Endothelial cell of umbilical vein (primary cell): ENCODE data around the gene NEBL. TPM values are rescaled to one million over a fixed set of nuclear protein-coding genes. Genes with fewer than 3 reads are reported as not detected.

Experiments
- BruUV-seq: library from RNA; stranded (reverse); fragments of 400-500 nt; replicated peaks from 2 replicates; lab custom pipeline; 2021; lab: Mats Ljungman, UMichigan
- CTCF ChIA-PET: fragments of 300-600, 350-600 bp; sonication (Branson Sonifier 250); formaldehyde crosslinking; loops from one replicate; lab custom pipeline; 2021; ENCODE audit warnings: antibody characterized with exemption, inconsistent platforms; lab: Charles Lee
- POLR2A ChIA-PET: fragments of 300-600, 350-600 bp; sonication (Branson Sonifier 250); formaldehyde crosslinking; loops from one replicate; lab custom pipeline; 2021; ENCODE audit warnings: antibody characterized with exemption, inconsistent platforms; lab: Charles Lee
- DNase-seq: peaks from one replicate; pipeline ENCODE4 v3.0.0-alpha.2; 2011; ENCODE audit warnings: low read depth, low spot score
- FAIRE-seq: peaks from 2 replicates; lab custom pipeline; 2011; peaks lifted over from hg19 to GRCh38; lab: Jason Lieb, UNC
- H2AFZ ChIP-seq: 2 replicates; pipeline ENCODE4 v1.6.0; 2012; ENCODE audit warnings: low read depth, low read length, control low read depth, inconsistent platforms
- H3K27ac ChIP-seq: 2 replicates; pipeline ENCODE4 v1.5.1; 2011; ENCODE audit warnings: low read depth, mild to moderate bottlenecking, control low read depth, low read length, moderate library complexity; ENCODE audit not compliant: insufficient read depth
- H3K27me3 ChIP-seq, 2 experiments: 2 replicates each; pipeline versions ENCODE4 v1.6.0 to v1.6.1; 2011; ENCODE audit warnings: low read length in 2 of 2, mixed read lengths in 1 of 2; ENCODE audit not compliant: control insufficient read depth in 2 of 2, insufficient read depth in 2 of 2
- H3K36me3 ChIP-seq, 2 experiments: 2 replicates in 1 of 2; 3 replicates in 1 of 2; pipeline ENCODE4 v1.5.1; 2011; ENCODE audit warnings: low read length in 2 of 2, mild to moderate bottlenecking in 1 of 2, moderate library complexity in 1 of 2; ENCODE audit not compliant: control insufficient read depth in 2 of 2, insufficient read depth in 2 of 2; ENCODE audit errors: extremely low read depth in 1 of 2
- H3K4me1 ChIP-seq: 3 replicates; pipeline ENCODE4 v1.5.1; 2011; ENCODE audit warnings: mild to moderate bottlenecking, low read length; ENCODE audit not compliant: control insufficient read depth, insufficient read depth; ENCODE audit errors: extremely low read depth
- H3K4me2 ChIP-seq: 2 replicates; pipeline ENCODE4 v1.6.1; 2011; ENCODE audit warnings: low read length, control low read depth, mixed read lengths; ENCODE audit not compliant: insufficient read depth
- H3K4me3 ChIP-seq, 3 experiments: fragments of 200-600 bp in 1 of 3; sonication (generic), shearing (Covaris generic) in 1 of 3; replicated peaks in 1 of 3; 2 replicates each; pipeline ENCODE4 v1.5.1; 2011 to 2016; ENCODE audit warnings: control low read depth in 3 of 3, low read length in 3 of 3, mild to moderate bottlenecking in 2 of 3, inconsistent platforms in 1 of 3, low read depth in 1 of 3, moderate library complexity in 1 of 3; ENCODE audit not compliant: insufficient read depth in 1 of 3
- H3K79me2 ChIP-seq: 2 replicates; pipeline ENCODE4 v1.6.0; 2012; ENCODE audit warnings: low read length, inconsistent platforms; ENCODE audit not compliant: control insufficient read depth, insufficient read depth
- H3K9ac ChIP-seq: replicated peaks from 2 replicates; pipeline ENCODE3; 2011; ENCODE audit warnings: low read length, control low read depth; ENCODE audit not compliant: insufficient read depth; ENCODE audit errors: extremely low read depth
- H3K9me1 ChIP-seq: replicated peaks from 3 replicates; pipeline ENCODE4 v1.6.0; 2011; ENCODE audit warnings: mild to moderate bottlenecking, low read length; ENCODE audit not compliant: control insufficient read depth, insufficient read depth; ENCODE audit errors: extremely low read depth
- H3K9me3 ChIP-seq: replicated peaks from 2 replicates; pipeline ENCODE4 v1.5.1; 2012; ENCODE audit warnings: low read length, inconsistent platforms; ENCODE audit not compliant: control insufficient read depth, insufficient read depth
- H4K20me1 ChIP-seq: replicated peaks from 2 replicates; pipeline ENCODE3; 2011; ENCODE audit warnings: mild to moderate bottlenecking, low read length; ENCODE audit not compliant: control insufficient read depth, insufficient read depth; ENCODE audit errors: extremely low read depth
- EZH2 ChIP-seq: IDR thresholded peaks from 2 replicates; pipeline ENCODE4 v1.6.1; 2012; ENCODE audit warnings: borderline replicate concordance, low read depth, mild to moderate bottlenecking, moderate library complexity, low read length, inconsistent platforms; ENCODE audit not compliant: severe bottlenecking
- FOS ChIP-seq: IDR thresholded peaks from 2 replicates; pipeline ENCODE4 v1.6.1; 2011; ENCODE audit warnings: mild to moderate bottlenecking, low read length, moderate library complexity, borderline replicate concordance; ENCODE audit not compliant: insufficient read depth
- GATA2 ChIP-seq: IDR thresholded peaks from 2 replicates; pipeline ENCODE4 v1.7.0; 2011; ENCODE audit warnings: low read depth, mild to moderate bottlenecking, moderate library complexity, mixed read lengths, low read length; ENCODE audit not compliant: insufficient read length, insufficient read depth
- MAX ChIP-seq: IDR thresholded peaks from 2 replicates; pipeline ENCODE4 v1.6.1; 2011; ENCODE audit not compliant: insufficient read depth, insufficient read length
- MYC ChIP-seq: IDR thresholded peaks from one replicate; pipeline ENCODE4 v1.6.1; 2011; ENCODE audit warnings: mild to moderate bottlenecking, low read depth, low read length
- POLR2A ChIP-seq: IDR thresholded peaks from 2 replicates; pipeline ENCODE4 v1.6.1; 2012; ENCODE audit warnings: low read depth, mild to moderate bottlenecking, control low read depth, low read length
- dilution Hi-C: fragments of 300-500 bp; cut with MboI; formaldehyde crosslinking; loops from one replicate; pipeline ENCODE4 v1.15.0; 2019; ENCODE audit warnings: low sequenced_read_pairs; ENCODE audit not compliant: extremely low pct_ligation_motif_present
- intact Hi-C: fragments of 100-400 bp; cut with micrococcal nuclease; formaldehyde crosslinking; loops from one replicate; pipeline ENCODE4 v1.10.0; 2022
- polyA plus RNA-seq, 4 experiments: library from polyadenylated mRNA; depleted of rRNA in 3 of 4; stranded (reverse) in 3 of 4; unstranded in 1 of 4; fragments of >200 nt; gene quantifications; 2 replicates each; pipeline versions ENCODE4 v1.2.1 to v1.2.3, GENCODE V29; 2011 to 2012; ENCODE audit warnings: missing spikeins in 1 of 4
- total RNA-seq: library from RNA; stranded (reverse); gene quantifications from 2 replicates; pipeline ENCODE4 v1.2.3, GENCODE V29; 2021
- TF ChIP-seq, protein P1 (sequence below), 2 donors: IDR thresholded peaks; 1 replicate in 1 of 2; 2 replicates in 1 of 2; pipeline ENCODE4 v1.5.1; 2011; ENCODE audit warnings: low read length in 2 of 2, mild to moderate bottlenecking in 2 of 2, moderate library complexity in 2 of 2, control low read depth in 1 of 2, inconsistent platforms in 1 of 2, low read depth in 1 of 2; ENCODE audit not compliant: insufficient read depth in 1 of 2; ENCODE audit errors: extremely low read depth in 1 of 2

Gene NEBL
- total and polyA plus RNA-seq, 2 donors (not counting 3 experiments of a cell fraction or from before 2014, with no cell fraction given), result 0.17 to 0.66 TPM

- no peak for DNase-seq
Observed at GRCh38 chr10:20871970-20872369, 25.1 kb downstream of the NEBL start.

DNA sequence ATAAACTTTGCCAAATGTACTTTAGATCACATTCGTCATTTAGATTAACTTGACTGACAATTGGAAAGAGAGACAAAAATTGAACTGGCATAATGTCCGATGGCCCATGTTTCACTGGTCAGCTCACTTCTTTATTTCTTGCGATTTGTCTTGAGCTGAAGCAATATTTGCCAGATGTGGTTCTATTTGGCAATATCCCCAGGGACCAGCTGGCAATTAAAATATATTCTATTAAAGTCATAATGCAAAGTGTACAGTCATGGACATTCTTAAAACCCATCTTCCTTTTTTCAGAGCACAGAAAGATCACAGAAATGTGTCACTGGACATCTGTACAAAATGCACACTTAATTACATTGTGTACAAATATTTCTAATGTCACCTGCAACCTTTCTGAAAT is 26.3 kb downstream of the NEBL start:
- H3K9me3 ChIP-seq, result no peaks in the 10 kb centered on the region
- H2AFZ ChIP-seq, result no peak overlapping the region
- no TSS peak for BruUV-seq
- H3K9me1 ChIP-seq, result no peaks in the 10 kb centered on the region
- H3K27ac ChIP-seq, result no peak overlapping the region
- intact Hi-C loops (no loop called here), dilution Hi-C loops (no loop called here)
- CTCF ChIA-PET, result no interaction called here
- no peak overlapping the region for H3K4me3 ChIP-seq
- H3K36me3 ChIP-seq, result no peaks in the 10 kb centered on the region
- no peaks in the 10 kb centered on the region for H3K79me2 ChIP-seq
- POLR2A ChIA-PET, result no interaction called here
- no peak overlapping the region for H3K9ac ChIP-seq
- H3K27me3 ChIP-seq, result no peaks in the 10 kb centered on the region
- TF ChIP-seq GATA2 (no peak), EZH2 (no peak), MYC (no peak)
- no peak for FAIRE-seq
- H4K20me1 ChIP-seq, result no peaks in the 10 kb centered on the region
- no peak overlapping the region for H3K4me2 ChIP-seq
- DNase-seq, result no peak
- no peaks in the 10 kb centered on the region for H3K4me1 ChIP-seq

More at GRCh38 chr10:20871970-20872369, 25.1 kb downstream of the NEBL start:
- H3K4me1 ChIP-seq, result no peaks in the 10 kb centered on the region
- H2AFZ ChIP-seq, result no peak overlapping the region
- ChIA-PET POLR2A (no interaction called here), CTCF (no interaction called here)
- no peak overlapping the region for H3K27ac ChIP-seq
- FAIRE-seq, result no peak
- no TSS peak for BruUV-seq
- no peak overlapping the region for H3K9ac ChIP-seq
- H3K9me1 ChIP-seq, result no peaks in the 10 kb centered on the region
- dilution Hi-C loops (no loop called here), intact Hi-C loops (no loop called here)
- H4K20me1 ChIP-seq, result no peaks in the 10 kb centered on the region
- H3K27me3 ChIP-seq, result no peaks in the 10 kb centered on the region
- no peaks in the 10 kb centered on the region for H3K36me3 ChIP-seq
- no peak overlapping the region for H3K4me3 ChIP-seq
- no peaks in the 10 kb centered on the region for H3K79me2 ChIP-seq
- no peak overlapping the region for H3K4me2 ChIP-seq
- TF ChIP-seq POLR2A (no peak), MAX (no peak), FOS (no peak)
- TF ChIP-seq, protein P1, sequence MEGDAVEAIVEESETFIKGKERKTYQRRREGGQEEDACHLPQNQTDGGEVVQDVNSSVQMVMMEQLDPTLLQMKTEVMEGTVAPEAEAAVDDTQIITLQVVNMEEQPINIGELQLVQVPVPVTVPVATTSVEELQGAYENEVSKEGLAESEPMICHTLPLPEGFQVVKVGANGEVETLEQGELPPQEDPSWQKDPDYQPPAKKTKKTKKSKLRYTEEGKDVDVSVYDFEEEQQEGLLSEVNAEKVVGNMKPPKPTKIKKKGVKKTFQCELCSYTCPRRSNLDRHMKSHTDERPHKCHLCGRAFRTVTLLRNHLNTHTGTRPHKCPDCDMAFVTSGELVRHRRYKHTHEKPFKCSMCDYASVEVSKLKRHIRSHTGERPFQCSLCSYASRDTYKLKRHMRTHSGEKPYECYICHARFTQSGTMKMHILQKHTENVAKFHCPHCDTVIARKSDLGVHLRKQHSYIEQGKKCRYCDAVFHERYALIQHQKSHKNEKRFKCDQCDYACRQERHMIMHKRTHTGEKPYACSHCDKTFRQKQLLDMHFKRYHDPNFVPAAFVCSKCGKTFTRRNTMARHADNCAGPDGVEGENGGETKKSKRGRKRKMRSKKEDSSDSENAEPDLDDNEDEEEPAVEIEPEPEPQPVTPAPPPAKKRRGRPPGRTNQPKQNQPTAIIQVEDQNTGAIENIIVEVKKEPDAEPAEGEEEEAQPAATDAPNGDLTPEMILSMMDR (IDR thresholded peaks at IDR 0.05; ENCODE audit: extremely low read depth in 1 of 2, insufficient read depth in 1 of 2, low read depth in 1 of 2, low read length in 2 of 2), result no peak
- H3K9me3 ChIP-seq, result no peaks in the 10 kb centered on the region
